HG03060 (cell line): ENCODE results near the gene EHBP1.

Source experiments
- ATAC-seq: cut with Tn5 transposase; IDR thresholded peaks from one replicate; pipeline ENCODE4 v1.9.1; 2021; ENCODE audit warnings: low read depth, moderate number of reproducible peaks; ENCODE audit not compliant: unreplicated experiment

EHBP1 gene

GRCh38 chr2:62938126-62938525 lies 232.6 kb downstream of the EHBP1 start:
- no peak for ATAC-seq

GRCh38 chr2:62939735-62940491 lies 234.4 kb downstream of the EHBP1 start:
- no peak for ATAC-seq

GRCh38 chr2:62940697-62941096 lies 235.2 kb downstream of the EHBP1 start:
- no peak for ATAC-seq

GRCh38 chr2:62941413-62941812 lies 235.9 kb downstream of the EHBP1 start:
- no peak for ATAC-seq

GRCh38 chr2:62944362-62944761 lies 238.8 kb downstream of the EHBP1 start:
- ATAC-seq, result no peak

- ATAC-seq, result no peak
Measured at GRCh38 chr2:62947403-62947802, 241.9 kb downstream of the EHBP1 start.

- ATAC-seq, result no peak
Measured at GRCh38 chr2:62956651-62957050, 251.1 kb downstream of the EHBP1 start.

GRCh38 chr2:62958206-62958605 lies 252.7 kb downstream of the EHBP1 start:
- ATAC-seq, result no peak

GRCh38 chr2:62964050-62964449 lies 258.5 kb downstream of the EHBP1 start:
- no peak for ATAC-seq

- no peak for ATAC-seq
Measured at GRCh38 chr2:62964671-62965070, 259.2 kb downstream of the EHBP1 start.

GRCh38 chr2:62966991-62967390 lies 261.5 kb downstream of the EHBP1 start:
- no peak for ATAC-seq

- no peak for ATAC-seq
Measured at GRCh38 chr2:62968168-62968567, 262.7 kb downstream of the EHBP1 start.

GRCh38 chr2:62968668-62969067 lies 263.2 kb downstream of the EHBP1 start:
- ATAC-seq, result no peak

- ATAC-seq, result no peak
Measured at GRCh38 chr2:62971936-62972335, 266.4 kb downstream of the EHBP1 start.

GRCh38 chr2:62972601-62973000 lies 267.1 kb downstream of the EHBP1 start:
- no peak for ATAC-seq

- ATAC-seq, result no peak
Measured at GRCh38 chr2:62974999-62975398, 269.5 kb downstream of the EHBP1 start.

GRCh38 chr2:62991605-62992004 lies 286.1 kb downstream of the EHBP1 start:
- ATAC-seq, result no peak

GRCh38 chr2:62992561-62992960 lies 287.0 kb downstream of the EHBP1 start:
- ATAC-seq, result no peak

GRCh38 chr2:62994206-62994605 lies 288.7 kb downstream of the EHBP1 start:
- no peak for ATAC-seq

GRCh38 chr2:62996534-62997186 lies 291.1 kb downstream of the EHBP1 start:
- no peak for ATAC-seq

- no peak for ATAC-seq
Measured at GRCh38 chr2:62998949-62999348, 293.4 kb downstream of the EHBP1 start.

GRCh38 chr2:62999905-63000304 lies 294.4 kb downstream of the EHBP1 start:
- ATAC-seq, result no peak
